Left ventricle myocardium inferior (tissue), 1 donor: ENCODE results near the gene GDF2. TPM values are rescaled to one million over a fixed set of nuclear protein-coding genes. Genes with fewer than 3 reads are reported as not detected.

ENCODE experiments used
- DNase-seq: peaks from one replicate; pipeline ENCODE4 v3.0.0-alpha.2; 2020
- H3K27ac ChIP-seq: fragments of 200-600 bp; replicated peaks from 2 replicates; pipeline ENCODE4 v1.8.0; 2021
- H3K27me3 ChIP-seq: fragments of 200-600 bp; 2 replicates; pipeline ENCODE4 v1.8.0; 2021; ENCODE audit warnings: low read depth
- H3K36me3 ChIP-seq: fragments of 200-600 bp; 2 replicates; pipeline ENCODE4 v1.8.0; 2021
- H3K4me1 ChIP-seq: fragments of 200-600 bp; 2 replicates; pipeline ENCODE4 v1.8.0; 2021
- H3K4me3 ChIP-seq: fragments of 200-600 bp; 2 replicates; pipeline ENCODE4 v1.8.0; 2021; ENCODE audit warnings: mild to moderate bottlenecking, moderate library complexity
- H3K9me3 ChIP-seq: fragments of 200-600 bp; replicated peaks from 2 replicates; pipeline ENCODE4 v1.8.0; 2021
- intact Hi-C: fragments of 100-400 bp; cut with micrococcal nuclease; formaldehyde crosslinking; loops from one replicate; pipeline ENCODE4 v1.11.0; 2022
- total RNA-seq: library from RNA; stranded (reverse); fragmentation: NEBNext Ultra II Directional; extraction: Animal tissue kit (Norgen Biotek cat#: 25700); gene quantifications from one replicate; pipeline ENCODE4 v1.2.1, GENCODE V29; 2021
- TF ChIP-seq, protein P1 (sequence below): fragments of 200-600 bp; IDR thresholded peaks from 2 replicates; pipeline ENCODE4 v1.8.0; 2021; ENCODE audit warnings: antibody characterized with exemption, mild to moderate bottlenecking, borderline replicate concordance
- donor health status: DM: no; HTN: yes; CAD: no; lungs with severe emphysema.

The GDF2 gene
- total RNA-seq, 1 donor from 2014 or later: not detected

- no peak overlapping the region for H3K4me3 ChIP-seq
- peaks cover 29% of the 10 kb centered on the region for H3K27me3 ChIP-seq
- no peak overlapping the region for H3K27ac ChIP-seq
- no peak for DNase-seq
- no peaks in the 10 kb centered on the region for H3K9me3 ChIP-seq
- H3K36me3 ChIP-seq: no peaks in the 10 kb centered on the region
- intact Hi-C loops: no loop called here
- no peaks in the 10 kb centered on the region for H3K4me1 ChIP-seq
- TF ChIP-seq, protein P1, sequence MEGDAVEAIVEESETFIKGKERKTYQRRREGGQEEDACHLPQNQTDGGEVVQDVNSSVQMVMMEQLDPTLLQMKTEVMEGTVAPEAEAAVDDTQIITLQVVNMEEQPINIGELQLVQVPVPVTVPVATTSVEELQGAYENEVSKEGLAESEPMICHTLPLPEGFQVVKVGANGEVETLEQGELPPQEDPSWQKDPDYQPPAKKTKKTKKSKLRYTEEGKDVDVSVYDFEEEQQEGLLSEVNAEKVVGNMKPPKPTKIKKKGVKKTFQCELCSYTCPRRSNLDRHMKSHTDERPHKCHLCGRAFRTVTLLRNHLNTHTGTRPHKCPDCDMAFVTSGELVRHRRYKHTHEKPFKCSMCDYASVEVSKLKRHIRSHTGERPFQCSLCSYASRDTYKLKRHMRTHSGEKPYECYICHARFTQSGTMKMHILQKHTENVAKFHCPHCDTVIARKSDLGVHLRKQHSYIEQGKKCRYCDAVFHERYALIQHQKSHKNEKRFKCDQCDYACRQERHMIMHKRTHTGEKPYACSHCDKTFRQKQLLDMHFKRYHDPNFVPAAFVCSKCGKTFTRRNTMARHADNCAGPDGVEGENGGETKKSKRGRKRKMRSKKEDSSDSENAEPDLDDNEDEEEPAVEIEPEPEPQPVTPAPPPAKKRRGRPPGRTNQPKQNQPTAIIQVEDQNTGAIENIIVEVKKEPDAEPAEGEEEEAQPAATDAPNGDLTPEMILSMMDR: no peak
Measured at GRCh38 chr10:47370878-47371277, 48.6 kb downstream of the GDF2 start.

DNA sequence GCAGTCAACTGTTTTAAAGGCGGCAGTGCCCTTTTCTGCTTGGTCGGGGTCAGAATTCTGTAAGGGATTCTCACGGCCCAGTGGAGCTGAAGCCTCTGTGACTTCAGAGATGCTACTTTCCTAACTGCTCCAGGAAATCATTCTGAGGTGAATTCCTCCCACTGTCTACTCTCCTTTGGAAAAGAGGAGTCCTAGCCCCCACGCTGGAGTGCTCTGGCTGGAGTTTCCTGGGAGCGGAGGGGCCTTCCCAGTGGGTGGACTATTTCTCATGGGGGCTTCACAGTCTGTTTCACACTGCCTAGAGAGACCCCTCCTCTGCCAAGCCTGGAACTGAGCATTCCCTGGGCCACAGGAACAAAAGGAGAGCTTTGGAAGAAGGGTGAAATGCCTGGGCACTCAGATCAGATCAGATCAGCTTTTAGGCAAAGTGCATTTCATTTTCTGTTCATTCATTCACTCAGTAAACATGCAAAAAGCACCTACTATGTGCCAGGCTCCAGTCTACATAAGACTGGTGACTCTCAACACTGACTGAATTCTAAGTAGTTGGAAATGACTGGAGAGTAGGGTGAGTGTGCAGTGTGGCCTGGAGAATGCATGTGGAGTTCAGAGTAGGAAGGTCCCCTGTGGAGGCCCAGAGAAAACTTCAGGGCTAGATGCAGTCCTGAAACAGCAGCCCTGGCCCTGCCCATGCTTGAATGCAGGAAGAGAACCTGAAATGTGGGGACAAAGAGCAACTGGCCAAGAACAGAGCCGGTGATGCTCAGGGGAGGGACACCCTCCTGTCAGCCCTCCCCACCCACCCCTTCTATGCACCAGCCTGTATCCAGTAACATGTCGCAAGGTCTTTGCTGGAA, 49.6 kb downstream of the GDF2 start:
- Histone ChIP-seq H3K36me3 (no peaks in the 10 kb centered on the region), H3K27ac (no peak overlapping the region), H3K27me3 (peaks cover 39% of the 10 kb centered on the region), H3K4me3 (no peak overlapping the region), H3K4me1 (no peaks in the 10 kb centered on the region), H3K9me3 (no peaks in the 10 kb centered on the region)
- intact Hi-C loops: no loop called here
- no peak for DNase-seq
- TF ChIP-seq, protein P1: no peak

DNA sequence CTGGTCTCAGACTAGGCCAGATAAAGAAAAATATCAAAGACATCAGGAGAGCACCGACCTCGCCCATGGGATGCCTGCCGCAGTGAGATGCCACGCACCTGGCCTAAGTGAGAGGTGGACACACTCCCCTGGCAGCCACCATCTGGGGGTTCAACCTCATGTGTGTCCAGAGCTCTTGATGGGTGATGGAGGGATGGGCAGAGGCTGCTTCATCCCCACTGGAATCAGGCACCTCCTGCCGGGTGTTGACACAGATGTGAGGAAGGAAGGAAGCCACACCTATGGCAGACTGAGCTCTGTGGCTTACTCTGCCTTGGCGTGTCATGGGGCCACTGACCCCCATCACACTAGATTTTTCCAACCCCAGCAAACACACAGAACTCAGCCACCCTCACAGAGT, 50.5 kb downstream of the GDF2 start:
- DNase-seq: no peak
- H3K36me3 ChIP-seq: no peaks in the 10 kb centered on the region
- TF ChIP-seq, protein P1: no peak
- H3K4me1 ChIP-seq: no peaks in the 10 kb centered on the region
- H3K4me3 ChIP-seq: no peak overlapping the region
- H3K27ac ChIP-seq: no peak overlapping the region
- peaks cover 47% of the 10 kb centered on the region for H3K27me3 ChIP-seq
- H3K9me3 ChIP-seq: no peaks in the 10 kb centered on the region
- intact Hi-C loops: no loop called here

DNA sequence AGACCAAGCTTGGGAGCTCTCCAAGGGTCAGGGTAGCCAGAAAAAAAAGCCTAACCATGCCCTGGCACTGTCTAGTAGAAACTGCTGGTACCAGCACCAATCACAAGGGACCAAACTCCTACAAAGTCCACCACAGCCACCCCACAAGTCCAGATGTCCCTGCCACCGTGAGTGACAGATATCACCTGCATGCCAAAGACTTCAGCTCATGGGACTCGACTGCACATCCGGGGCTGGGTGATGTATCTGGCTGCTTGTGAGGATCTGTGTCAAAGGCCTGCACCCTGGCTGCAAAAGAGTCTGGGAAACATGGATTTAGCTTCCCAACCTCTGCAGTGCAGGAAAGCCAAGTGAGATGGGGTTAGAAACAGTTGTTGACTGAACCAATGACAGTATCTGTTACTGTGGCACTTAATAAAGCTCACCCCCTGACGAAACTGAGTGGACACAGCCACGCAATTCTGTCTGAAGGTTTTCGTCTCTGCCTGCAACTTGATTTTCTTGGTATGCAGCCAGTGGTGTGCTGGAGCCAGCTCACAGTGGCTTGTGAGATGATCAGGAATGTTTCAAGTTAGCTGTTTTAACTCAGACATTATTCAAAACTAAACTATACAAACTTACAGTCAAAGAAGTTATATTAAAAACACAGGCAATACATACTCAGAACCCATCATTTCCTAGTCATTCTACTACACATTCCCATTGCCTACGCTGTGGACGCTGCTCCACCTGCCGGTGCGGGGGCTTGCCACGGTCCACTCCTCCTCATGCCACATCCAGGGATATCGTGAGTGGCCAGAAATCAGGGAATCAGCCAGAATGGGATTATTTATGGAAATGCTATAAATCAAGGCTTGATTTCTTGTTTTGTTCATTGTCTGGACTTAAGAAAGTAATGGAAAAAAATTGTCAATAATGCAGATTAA, 52.6 kb downstream of the GDF2 start:
- Histone ChIP-seq H3K4me1 (no peaks in the 10 kb centered on the region), H3K27me3 (peaks cover 64% of the 10 kb centered on the region), H3K9me3 (no peaks in the 10 kb centered on the region), H3K27ac (no peak overlapping the region), H3K36me3 (no peaks in the 10 kb centered on the region), H3K4me3 (no peak overlapping the region)
- no peak for DNase-seq
- TF ChIP-seq, protein P1: no peak
- intact Hi-C loops: no loop called here

DNA sequence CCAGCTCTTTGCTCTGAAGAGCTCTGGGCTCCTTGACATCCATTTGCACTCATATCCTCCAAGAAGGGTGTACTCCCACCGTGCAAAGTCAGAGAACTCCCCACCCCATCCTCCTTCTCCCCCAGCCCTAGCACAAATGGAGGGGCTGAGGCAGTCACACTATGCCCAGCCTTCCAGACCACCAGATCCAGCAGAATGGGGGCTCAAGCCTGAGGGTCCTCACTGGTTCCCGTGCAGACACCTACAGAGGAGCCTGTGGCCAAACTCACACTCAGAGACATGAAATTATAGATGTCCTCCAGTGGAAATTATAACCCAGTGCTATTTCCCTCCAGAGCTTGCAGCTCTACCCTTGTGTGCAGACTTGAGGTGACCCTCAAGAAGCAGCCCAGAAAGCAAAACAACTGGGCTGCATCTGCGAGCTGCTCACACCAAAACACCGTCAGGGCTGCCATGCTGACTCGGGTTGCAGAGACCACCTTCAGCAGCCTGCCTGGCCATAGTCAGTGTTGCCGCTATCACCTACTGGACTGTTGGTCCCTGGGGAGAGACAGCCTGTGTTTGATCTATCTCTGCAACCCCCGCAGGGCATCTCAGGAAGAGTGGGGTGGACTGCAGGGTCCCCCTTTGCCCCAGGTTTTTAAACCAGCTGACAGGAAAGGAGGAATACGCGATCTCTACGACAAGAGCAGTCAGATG, 54.4 kb downstream of the GDF2 start:
- no peak overlapping the region for H3K4me3 ChIP-seq
- H3K27me3 ChIP-seq: peaks cover 72% of the 10 kb centered on the region
- intact Hi-C loops: no loop called here
- H3K27ac ChIP-seq: no peak overlapping the region
- H3K36me3 ChIP-seq: no peaks in the 10 kb centered on the region
- DNase-seq: no peak
- TF ChIP-seq, protein P1: no peak
- H3K9me3 ChIP-seq: no peaks in the 10 kb centered on the region
- H3K4me1 ChIP-seq: no peaks in the 10 kb centered on the region
